ENCODE results near the gene GATD1.
A peak's percentile ranks its signal among the peaks of the same experiment; 100 is the strongest.

Gene GATD1, protein sequence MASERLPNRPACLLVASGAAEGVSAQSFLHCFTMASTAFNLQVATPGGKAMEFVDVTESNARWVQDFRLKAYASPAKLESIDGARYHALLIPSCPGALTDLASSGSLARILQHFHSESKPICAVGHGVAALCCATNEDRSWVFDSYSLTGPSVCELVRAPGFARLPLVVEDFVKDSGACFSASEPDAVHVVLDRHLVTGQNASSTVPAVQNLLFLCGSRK

DNA sequence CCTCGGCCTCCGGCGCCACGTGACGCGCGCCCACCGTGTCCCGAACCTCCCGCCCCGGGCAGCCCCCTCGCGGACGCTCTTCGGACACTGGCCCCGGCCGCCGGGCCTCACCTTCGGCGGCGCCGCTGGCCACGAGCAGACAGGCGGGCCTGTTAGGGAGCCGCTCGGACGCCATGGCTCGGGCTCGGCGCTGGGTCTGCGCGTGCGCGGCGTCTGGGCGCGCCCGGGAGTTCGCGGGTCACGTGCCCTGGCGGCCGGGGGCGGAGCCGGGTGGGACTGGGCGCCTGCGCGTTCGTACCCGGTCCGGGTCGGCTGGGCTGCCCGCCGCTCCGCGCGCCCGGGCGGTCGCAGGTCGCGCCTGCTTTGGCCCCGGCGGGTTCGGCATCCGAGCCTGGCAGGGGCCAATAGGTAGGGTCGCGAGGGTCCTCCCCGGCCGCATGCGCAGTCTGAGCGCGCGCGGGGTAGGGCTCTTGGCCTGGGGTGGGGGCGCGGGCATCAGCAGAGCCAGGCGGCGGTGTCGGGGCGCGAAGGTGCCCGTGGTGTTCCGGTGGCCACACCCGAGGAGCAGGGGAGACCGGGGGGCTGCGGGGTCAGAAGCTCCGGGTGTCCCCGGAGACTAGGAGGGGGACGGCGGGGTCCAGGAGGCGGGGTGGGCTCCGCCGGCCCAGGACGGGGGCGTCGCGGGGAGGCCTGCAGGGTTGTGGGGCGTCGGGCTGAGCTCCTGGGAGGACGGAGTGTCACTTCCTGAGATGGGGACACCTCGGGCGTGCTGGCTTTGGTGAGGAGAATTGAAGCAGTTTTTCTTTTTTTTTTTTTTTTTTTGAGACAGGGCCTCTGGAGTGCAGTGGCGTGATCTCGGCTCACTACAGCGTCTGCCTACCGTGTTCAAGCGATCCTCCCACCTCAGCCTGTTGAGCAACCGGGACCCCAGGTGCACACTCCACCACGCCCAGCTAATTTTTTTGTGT lies at the start of gene GATD1:
Gene GATD1 (minus strand): TSS at position 200 of the 968 bp plus-strand sequence. CDS start 25 bp downstream, at position 175.
- H4K20me1 ChIP-seq (ENCODE audit: insufficient read depth, low read length): no peaks in the 10 kb centered on the region; the same call in 1 of the 2 replicates
- no peaks in the 10 kb centered on the region for H3F3A ChIP-seq (ENCODE audit: insufficient read depth, low read length)
- no peaks in the 10 kb centered on the region for H3K9me2 ChIP-seq (replicated peaks; ENCODE audit: insufficient read depth, low read length)
- H3K4me2 ChIP-seq (ENCODE audit: low read depth, low read length): peak within 1 kb of the TSS; percentile 95
- peak within 1 kb of the TSS; percentile 91 for H2AFZ ChIP-seq (ENCODE audit: low read length)
- peak within 1 kb of the TSS; percentile 90 for H3K9ac ChIP-seq (ENCODE audit: low read length)
- H3K27ac ChIP-seq (ENCODE audit: low read length): peak within 1 kb of the TSS; percentile 0; the same call in 1 of the 2 replicates
- H3K79me2 ChIP-seq (ENCODE audit: low read length): peaks cover 61% of the 10 kb centered on the region
- peaks cover 3% of the 10 kb centered on the region; the same call in 1 of the 2 replicates for H3K4me1 ChIP-seq (ENCODE audit: low read length)
- DNase-seq: peak; percentile 93
- no peaks in the 10 kb centered on the region for H3K27me3 ChIP-seq (replicated peaks; ENCODE audit: insufficient read depth, low read length)
- peak within 1 kb of the TSS; percentile 92 for H3K4me3 ChIP-seq (ENCODE audit: low read length)
- no peaks in the 10 kb centered on the region for H3K9me3 ChIP-seq (replicated peaks; ENCODE audit: insufficient read depth, low read length)
- no peak for TF ChIP-seq EZH2phosphoT487 (IDR thresholded peaks at IDR 0.05; ENCODE audit: low read length)
- TF ChIP-seq EZH2 (optimal IDR thresholded peaks at IDR 0.05; ENCODE audit: low read depth, low read length): no peak
- TF ChIP-seq, protein P1, sequence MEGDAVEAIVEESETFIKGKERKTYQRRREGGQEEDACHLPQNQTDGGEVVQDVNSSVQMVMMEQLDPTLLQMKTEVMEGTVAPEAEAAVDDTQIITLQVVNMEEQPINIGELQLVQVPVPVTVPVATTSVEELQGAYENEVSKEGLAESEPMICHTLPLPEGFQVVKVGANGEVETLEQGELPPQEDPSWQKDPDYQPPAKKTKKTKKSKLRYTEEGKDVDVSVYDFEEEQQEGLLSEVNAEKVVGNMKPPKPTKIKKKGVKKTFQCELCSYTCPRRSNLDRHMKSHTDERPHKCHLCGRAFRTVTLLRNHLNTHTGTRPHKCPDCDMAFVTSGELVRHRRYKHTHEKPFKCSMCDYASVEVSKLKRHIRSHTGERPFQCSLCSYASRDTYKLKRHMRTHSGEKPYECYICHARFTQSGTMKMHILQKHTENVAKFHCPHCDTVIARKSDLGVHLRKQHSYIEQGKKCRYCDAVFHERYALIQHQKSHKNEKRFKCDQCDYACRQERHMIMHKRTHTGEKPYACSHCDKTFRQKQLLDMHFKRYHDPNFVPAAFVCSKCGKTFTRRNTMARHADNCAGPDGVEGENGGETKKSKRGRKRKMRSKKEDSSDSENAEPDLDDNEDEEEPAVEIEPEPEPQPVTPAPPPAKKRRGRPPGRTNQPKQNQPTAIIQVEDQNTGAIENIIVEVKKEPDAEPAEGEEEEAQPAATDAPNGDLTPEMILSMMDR (IDR thresholded peaks at IDR 0.05; ENCODE audit: low read length): no peak
- H3K36me3 ChIP-seq (replicated peaks; ENCODE audit: insufficient read depth, low read length): peaks cover 4% of the 10 kb centered on the region

DNA sequence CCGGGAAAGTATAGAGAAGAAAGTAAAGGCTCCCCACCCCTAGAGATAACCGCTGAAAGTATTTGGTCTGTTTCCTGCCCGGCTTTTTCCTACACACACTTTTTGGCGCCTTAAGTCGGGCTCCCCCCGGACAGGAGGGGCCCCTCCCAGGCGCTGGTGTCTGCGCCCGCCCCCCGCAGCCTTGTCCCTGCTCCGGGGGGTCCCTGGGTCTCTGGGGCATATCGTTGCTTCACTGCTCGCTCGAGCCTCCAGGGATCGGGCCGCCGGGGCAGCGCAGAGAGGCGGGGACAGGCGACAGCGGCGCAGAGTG lies 49.5 kb upstream of the GATD1 start:
- no peaks in the 10 kb centered on the region for H3K36me3 ChIP-seq (replicated peaks; ENCODE audit: insufficient read depth, low read length)
- peak overlapping the region; percentile 57; the same call in 1 of the 2 replicates for H3K9ac ChIP-seq (ENCODE audit: low read length)
- H3K9me2 ChIP-seq (replicated peaks; ENCODE audit: insufficient read depth, low read length): no peaks in the 10 kb centered on the region
- H3K4me1 ChIP-seq (ENCODE audit: low read length): peaks cover 21% of the 10 kb centered on the region
- H3K9me3 ChIP-seq (replicated peaks; ENCODE audit: insufficient read depth, low read length): no peaks in the 10 kb centered on the region
- no peaks in the 10 kb centered on the region for H4K20me1 ChIP-seq (ENCODE audit: insufficient read depth, low read length)
- DNase-seq: no peak
- H3K27me3 ChIP-seq (replicated peaks; ENCODE audit: insufficient read depth, low read length): peaks cover 15% of the 10 kb centered on the region
- H3K4me3 ChIP-seq (ENCODE audit: low read length): peak overlapping the region; percentile 66
- peaks cover 8% of the 10 kb centered on the region for H3F3A ChIP-seq (ENCODE audit: insufficient read depth, low read length)
- peak overlapping the region; percentile 85 for H2AFZ ChIP-seq (ENCODE audit: low read length)
- peak overlapping the region; percentile 94 for H3K4me2 ChIP-seq (ENCODE audit: low read depth, low read length)
- no peaks in the 10 kb centered on the region; the same call in 1 of the 2 replicates for H3K79me2 ChIP-seq (ENCODE audit: low read length)
- TF ChIP-seq EZH2phosphoT487 (IDR thresholded peaks at IDR 0.05; ENCODE audit: low read length) (no peak), EZH2 (optimal IDR thresholded peaks at IDR 0.05; ENCODE audit: low read depth, low read length) (no peak)
- TF ChIP-seq, protein P1 (IDR thresholded peaks at IDR 0.05; ENCODE audit: low read length): no peak
- peak overlapping the region; percentile 18; the same call in 1 of the 2 replicates for H3K27ac ChIP-seq (ENCODE audit: low read length)

DNA sequence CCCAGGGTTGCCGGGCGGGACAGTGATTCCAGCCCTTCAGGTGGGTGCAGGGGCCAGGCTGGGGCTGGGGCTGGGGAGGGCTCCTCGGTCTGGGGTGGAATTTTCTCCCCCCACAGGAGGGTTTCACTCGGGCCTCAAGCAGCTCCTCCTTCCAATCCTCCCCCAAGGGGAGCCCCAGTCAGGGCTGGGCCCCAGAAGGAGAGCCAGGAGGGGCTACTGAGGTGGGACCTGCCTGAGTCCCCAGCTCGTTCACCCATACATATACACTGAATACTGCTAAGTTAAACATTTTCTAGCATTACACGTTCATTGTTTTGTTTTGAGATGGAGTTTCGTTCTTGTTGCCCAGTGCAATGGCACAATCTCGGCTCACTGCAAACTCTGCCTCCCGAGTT lies 48.9 kb upstream of the GATD1 start:
- H3K9ac ChIP-seq (ENCODE audit: low read length): no peak overlapping the region
- H3K36me3 ChIP-seq (replicated peaks; ENCODE audit: insufficient read depth, low read length): no peaks in the 10 kb centered on the region
- H3K9me2 ChIP-seq (replicated peaks; ENCODE audit: insufficient read depth, low read length): no peaks in the 10 kb centered on the region
- H3F3A ChIP-seq (ENCODE audit: insufficient read depth, low read length): peaks cover 8% of the 10 kb centered on the region
- H3K9me3 ChIP-seq (replicated peaks; ENCODE audit: insufficient read depth, low read length): no peaks in the 10 kb centered on the region
- TF ChIP-seq EZH2phosphoT487 (IDR thresholded peaks at IDR 0.05; ENCODE audit: low read length) (no peak), EZH2 (optimal IDR thresholded peaks at IDR 0.05; ENCODE audit: low read depth, low read length) (no peak)
- TF ChIP-seq, protein P1 (IDR thresholded peaks at IDR 0.05; ENCODE audit: low read length): no peak
- peaks cover 5% of the 10 kb centered on the region for H3K79me2 ChIP-seq (ENCODE audit: low read length)
- no peak overlapping the region for H2AFZ ChIP-seq (ENCODE audit: low read length)
- H3K4me2 ChIP-seq (ENCODE audit: low read depth, low read length): peak overlapping the region; percentile 94; the same call in 1 of the 2 replicates
- no peak overlapping the region for H3K27ac ChIP-seq (ENCODE audit: low read length)
- DNase-seq: no peak
- H3K27me3 ChIP-seq (replicated peaks; ENCODE audit: insufficient read depth, low read length): peaks cover 13% of the 10 kb centered on the region
- peaks cover 21% of the 10 kb centered on the region for H3K4me1 ChIP-seq (ENCODE audit: low read length)
- H4K20me1 ChIP-seq (ENCODE audit: insufficient read depth, low read length): no peaks in the 10 kb centered on the region
- H3K4me3 ChIP-seq (ENCODE audit: low read length): no peak overlapping the region; the same call in 1 of the 2 replicates

Measured in MM.1S (cell line).